ENCODE data around the gene GLDC. TPM values are rescaled to one million over a fixed set of nuclear protein-coding genes. Genes with fewer than 3 reads are reported as not detected.
"Not testable (repeated sequence)": the region's sequence is repeated elsewhere in the genome, so short reads cannot be mapped to it uniquely, and the experiment has no call there.

The GLDC gene
- 10.3 and 17.3 TPM in 2 replicates for total RNA-seq

- TF ChIP-seq CTCF (IDR thresholded peaks at IDR 0.05; ENCODE audit: insufficient read depth, low read length, poor library complexity, severe bottlenecking) = no peak
- H3K27me3 ChIP-seq (ENCODE audit: control insufficient read depth, insufficient read depth, low read length) = no peaks in the 10 kb centered on the region
- no peaks in the 10 kb centered on the region for H3K36me3 ChIP-seq (ENCODE audit: control insufficient read depth, insufficient read depth, low read length)
- DNase-seq (ENCODE audit: low read depth) = peak; percentile 66
- H3K4me3 ChIP-seq (ENCODE audit: low read depth, low read length) = peak within 1 kb of the TSS; percentile 76
Measured at GRCh38 chr9:6645355-6646292, at the start of gene GLDC. TSS of gene GLDC (minus strand) at chr9:6645729. CDS start at chr9:6645499, 230 bp downstream.

GRCh38 chr9:6692881-6693361 lies 47.4 kb upstream of the GLDC start:
- DNase-seq (ENCODE audit: low read depth) = no peak
- Histone ChIP-seq H3K4me3 (ENCODE audit: low read depth, low read length) (no peak overlapping the region), H3K36me3 (ENCODE audit: control insufficient read depth, insufficient read depth, low read length) (no peaks in the 10 kb centered on the region), H3K27me3 (ENCODE audit: control insufficient read depth, insufficient read depth, low read length) (no peaks in the 10 kb centered on the region)
- TF ChIP-seq CTCF (IDR thresholded peaks at IDR 0.05; ENCODE audit: insufficient read depth, low read length, poor library complexity, severe bottlenecking) = no peak

GRCh38 chr9:6692433-6692832 lies 46.9 kb upstream of the GLDC start:
- no peak for TF ChIP-seq CTCF (IDR thresholded peaks at IDR 0.05; ENCODE audit: insufficient read depth, low read length, poor library complexity, severe bottlenecking)
- H3K27me3 ChIP-seq (ENCODE audit: control insufficient read depth, insufficient read depth, low read length) = no peaks in the 10 kb centered on the region

DNA sequence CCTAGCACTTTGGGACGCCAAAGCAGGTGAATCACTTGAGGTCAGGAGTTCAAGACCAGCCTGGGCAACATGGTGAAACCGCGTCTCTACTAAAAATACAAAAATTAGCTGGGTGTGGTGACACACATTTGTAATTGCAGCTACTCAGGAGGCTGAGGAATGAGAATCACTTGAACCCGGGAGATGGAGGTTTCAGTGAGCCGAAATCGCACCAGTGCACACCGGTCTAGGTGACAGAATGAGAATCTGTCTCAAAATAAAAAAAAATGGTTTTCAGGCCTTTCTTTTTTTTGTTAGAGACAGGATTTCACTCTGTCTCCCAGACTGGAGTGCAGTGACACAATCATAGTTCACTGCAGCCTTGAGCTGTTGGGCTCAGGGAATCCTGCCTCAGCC lies 45.1 kb upstream of the GLDC start:
- not testable (repeated sequence) for H3K4me3 ChIP-seq (ENCODE audit: low read depth, low read length); H3K27me3 ChIP-seq (ENCODE audit: control insufficient read depth, insufficient read depth, low read length); H3K36me3 ChIP-seq (ENCODE audit: control insufficient read depth, insufficient read depth, low read length); DNase-seq (ENCODE audit: low read depth)

More at GRCh38 chr9:6692433-6692832, 46.9 kb upstream of the GLDC start:
- DNase-seq (ENCODE audit: low read depth) = no peak
- Histone ChIP-seq H3K36me3 (ENCODE audit: control insufficient read depth, insufficient read depth, low read length) (no peaks in the 10 kb centered on the region), H3K4me3 (ENCODE audit: low read depth, low read length) (no peak overlapping the region)

- no peak for DNase-seq (ENCODE audit: low read depth)
- TF ChIP-seq CTCF (IDR thresholded peaks at IDR 0.05; ENCODE audit: insufficient read depth, low read length, poor library complexity, severe bottlenecking) = no peak
- H3K4me3 ChIP-seq (ENCODE audit: low read depth, low read length) = no peak overlapping the region
- H3K27me3 ChIP-seq (ENCODE audit: control insufficient read depth, insufficient read depth, low read length) = no peaks in the 10 kb centered on the region
- no peaks in the 10 kb centered on the region for H3K36me3 ChIP-seq (ENCODE audit: control insufficient read depth, insufficient read depth, low read length)
Measured at GRCh38 chr9:6689893-6690674, 44.6 kb upstream of the GLDC start.

DNA sequence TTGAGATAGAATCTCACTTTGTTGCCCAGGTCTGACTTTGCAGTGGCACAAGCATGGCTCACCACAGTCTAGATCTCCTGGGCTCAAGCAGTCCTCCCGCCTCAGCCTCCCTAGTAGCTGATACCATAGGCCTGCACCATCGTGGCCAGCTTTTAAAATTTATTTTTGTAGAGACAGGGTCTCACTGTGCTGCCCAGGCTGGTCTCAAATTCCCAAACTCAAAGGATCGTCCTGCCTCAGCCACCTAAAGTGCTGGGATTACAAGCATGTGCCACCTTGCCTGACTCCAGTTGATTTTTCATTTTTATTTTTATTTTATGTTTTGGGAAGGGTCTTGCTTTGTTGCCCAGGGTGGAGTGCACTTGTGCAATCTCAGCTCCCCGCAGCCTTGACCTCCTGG lies 41.7 kb upstream of the GLDC start:
- no peak for DNase-seq (ENCODE audit: low read depth)
- H3K36me3 ChIP-seq (ENCODE audit: control insufficient read depth, insufficient read depth, low read length) = no peaks in the 10 kb centered on the region
- TF ChIP-seq CTCF (IDR thresholded peaks at IDR 0.05; ENCODE audit: insufficient read depth, low read length, poor library complexity, severe bottlenecking) = no peak
- H3K27me3 ChIP-seq (ENCODE audit: control insufficient read depth, insufficient read depth, low read length) = no peaks in the 10 kb centered on the region
- no peak overlapping the region for H3K4me3 ChIP-seq (ENCODE audit: low read depth, low read length)
